Inferior parietal cortex (tissue), 1 donor: ENCODE measurements around the gene ANTXR2.

ENCODE experiments used
- DNase-seq: peaks from one replicate; pipeline ENCODE4 v3.0.0-alpha.2; 2016; ENCODE audit errors: extremely low spot score

ANTXR2 gene

DNA sequence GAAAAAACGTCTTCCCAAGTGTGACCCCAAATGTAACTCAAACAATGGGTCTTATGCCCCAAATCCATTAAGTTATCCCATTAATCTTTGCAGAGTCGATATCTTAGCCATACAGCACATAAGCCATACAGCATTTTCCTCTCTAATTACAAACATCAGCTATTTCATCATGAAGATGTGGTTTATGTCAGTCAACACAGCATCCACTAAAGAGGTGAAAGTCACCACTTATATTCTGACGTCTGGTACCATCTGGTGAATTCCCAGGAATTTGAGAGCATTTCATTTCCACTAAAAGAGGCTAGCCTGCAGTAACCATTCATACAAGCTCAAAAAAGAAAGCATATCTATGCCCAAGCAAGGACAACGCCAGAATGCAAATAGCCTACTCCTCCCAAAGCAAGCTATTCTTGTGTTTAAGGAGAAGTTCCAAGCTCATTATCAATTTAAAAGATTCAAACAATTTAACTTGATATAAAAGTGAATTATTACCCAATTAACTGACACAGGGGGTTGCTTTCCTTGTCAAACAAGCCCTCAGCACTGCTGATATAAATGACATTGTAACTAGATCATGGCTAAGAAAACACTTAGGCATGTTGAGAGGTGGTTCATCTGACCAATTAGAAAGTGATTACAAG is 203.3 kb downstream of the ANTXR2 start:
- DNase-seq: no peak

- DNase-seq: no peak
Measured at GRCh38 chr4:79865201-79865597, 207.8 kb downstream of the ANTXR2 start.

DNA sequence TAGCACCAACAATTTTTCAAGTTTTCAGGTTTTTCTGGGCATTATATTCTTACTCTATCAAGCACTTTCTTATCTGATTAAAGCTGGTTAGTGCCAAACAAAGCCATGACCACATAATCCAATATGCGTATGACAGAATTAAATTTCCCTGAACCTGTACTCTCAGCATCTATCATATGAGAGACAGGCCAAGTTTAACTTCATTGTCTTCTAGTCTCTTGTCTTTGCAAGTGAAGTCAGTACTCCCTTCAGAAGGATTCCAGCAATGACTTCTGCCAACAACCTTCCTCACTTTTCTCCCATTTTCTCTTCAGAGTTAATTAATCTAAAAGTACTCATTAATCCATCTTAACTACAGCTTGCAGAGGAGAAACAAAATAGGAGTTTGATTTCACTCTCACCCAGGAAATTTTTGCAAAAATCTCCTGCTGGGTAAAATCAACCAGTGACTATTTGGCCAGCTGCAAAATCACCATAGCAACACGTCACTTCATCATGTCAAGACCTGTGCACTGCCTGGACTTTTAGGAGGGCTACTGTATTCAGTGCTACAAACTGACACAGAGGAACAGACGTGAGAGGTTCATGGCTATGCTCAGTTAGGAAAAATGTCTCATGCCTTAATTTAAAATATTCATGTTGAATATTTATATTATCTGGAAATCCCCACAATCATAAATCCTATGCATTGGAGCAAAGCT is 208.4 kb downstream of the ANTXR2 start:
- no peak for DNase-seq

DNA sequence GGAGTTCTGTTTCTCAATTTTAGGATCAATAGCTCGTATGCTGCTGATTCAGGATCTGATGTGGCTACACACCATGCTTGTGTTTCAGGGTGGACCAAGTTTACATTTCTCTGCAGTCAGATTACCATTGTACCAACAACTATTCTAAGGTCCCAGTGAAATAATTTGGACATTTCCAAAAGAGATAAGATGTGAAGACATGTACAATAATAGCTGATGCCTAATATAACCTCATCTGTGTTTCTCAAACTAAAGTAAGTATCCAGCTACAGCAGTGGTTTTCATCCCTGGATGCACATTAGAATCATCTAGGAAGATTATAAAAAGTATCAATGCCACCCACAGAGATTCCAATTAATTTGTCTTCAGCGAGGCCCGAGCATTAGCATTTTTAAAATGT is 209.7 kb downstream of the ANTXR2 start:
- DNase-seq: no peak

- no peak for DNase-seq
Measured at GRCh38 chr4:79862821-79863220, 210.2 kb downstream of the ANTXR2 start.

GRCh38 chr4:79857811-79858210 is 215.2 kb downstream of the ANTXR2 start:
- no peak for DNase-seq

- DNase-seq: no peak
Measured at GRCh38 chr4:79856196-79856595, 216.8 kb downstream of the ANTXR2 start.

DNA sequence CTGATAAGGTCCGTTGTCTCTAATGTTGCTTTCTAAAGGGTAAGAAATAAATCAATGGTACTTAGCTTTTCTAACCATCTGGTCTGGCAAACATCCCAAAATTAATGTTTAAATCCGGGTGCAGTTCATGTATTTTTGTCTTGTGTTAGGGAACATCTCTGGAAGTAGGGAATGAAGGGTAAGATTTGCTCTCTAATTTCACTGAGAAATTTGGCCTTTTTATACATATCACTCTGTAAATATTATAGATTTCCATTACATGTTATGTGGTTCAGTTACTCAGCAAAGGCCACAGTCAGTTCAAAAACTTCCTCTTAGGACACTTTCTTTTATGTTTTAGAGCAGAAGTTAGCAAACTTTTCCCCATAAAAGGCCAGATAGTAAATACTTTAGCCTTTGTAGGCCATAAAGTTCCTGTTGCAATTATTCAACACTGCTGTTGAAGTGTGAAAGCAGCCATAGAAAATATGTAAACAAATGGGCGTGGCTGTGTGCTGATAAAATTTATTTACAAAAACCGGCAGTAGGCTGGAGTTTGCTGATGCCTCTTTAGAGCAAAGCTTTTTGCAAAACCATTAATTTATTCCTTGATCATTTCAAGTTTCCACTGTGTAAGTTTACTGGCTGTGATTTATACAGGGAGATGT is 218.1 kb downstream of the ANTXR2 start:
- DNase-seq: no peak

GRCh38 chr4:79852305-79852730 is 220.7 kb downstream of the ANTXR2 start:
- DNase-seq: no peak

GRCh38 chr4:79851625-79852304 is 221.3 kb downstream of the ANTXR2 start:
- no peak for DNase-seq
